Measurements from ENCODE around the gene LCORL. TPM values are rescaled to one million over a fixed set of nuclear protein-coding genes. Genes with fewer than 3 reads are reported as not detected.

The LCORL gene
- total RNA-seq, 1 experiment from 2014 or later: 18.0 TPM

DNA sequence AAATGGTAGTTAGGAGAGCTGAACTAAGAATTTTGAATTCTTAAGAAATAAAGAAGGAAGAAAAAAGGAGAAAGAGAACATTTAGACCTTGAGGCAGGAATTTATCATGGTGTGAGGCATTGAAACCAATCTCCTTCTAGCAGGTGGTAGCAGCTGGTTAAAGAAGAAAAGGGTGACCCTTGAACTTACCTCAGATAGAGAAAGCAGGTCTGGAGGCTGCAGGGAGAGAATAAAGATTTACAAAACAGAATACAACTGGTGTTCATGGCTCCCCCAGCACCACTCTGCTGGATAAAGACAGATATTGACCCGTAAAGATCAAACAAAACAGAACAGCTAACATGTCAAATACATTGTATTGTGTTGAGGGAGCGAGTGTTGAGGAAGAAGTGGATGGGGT lies 154.7 kb downstream of the LCORL start:
- H2AFZ ChIP-seq (ENCODE audit: low read depth, low read length, poor library complexity, severe bottlenecking): no peak overlapping the region
- H3K9ac ChIP-seq (ENCODE audit: low read length): no peak overlapping the region
- no peaks in the 10 kb centered on the region for H3K9me2 ChIP-seq (ENCODE audit: insufficient read depth)
- ChIA-PET CTCF (no interaction called here), RAD21 (ENCODE audit: low non-redundant PET in 1 of 2, low total read pairs in 2 of 2, uncharacterized antibody in 2 of 2, unreplicated experiment in 2 of 2) (no interaction called here), POLR2A (no interaction called here)
- H3K27ac ChIP-seq (ENCODE audit: low read depth, low read length): no peak overlapping the region
- no peak for ATAC-seq
- no peak for DNase-seq (ENCODE audit: low read depth, low spot score)
- TF ChIP-seq, protein P1, sequence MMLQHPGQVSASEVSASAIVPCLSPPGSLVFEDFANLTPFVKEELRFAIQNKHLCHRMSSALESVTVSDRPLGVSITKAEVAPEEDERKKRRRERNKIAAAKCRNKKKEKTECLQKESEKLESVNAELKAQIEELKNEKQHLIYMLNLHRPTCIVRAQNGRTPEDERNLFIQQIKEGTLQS (IDR thresholded peaks at IDR 0.05): no peak
- TF ChIP-seq ZNF274 (IDR thresholded peaks at IDR 0.05; ENCODE audit: low read depth, low read length): no peak
- TF ChIP-seq YY1 (IDR thresholded peaks at IDR 0.05; ENCODE audit: extremely low read depth, insufficient replicate concordance, low read depth, low read length): no peak
- TF ChIP-seq EZH2phosphoT487 (IDR thresholded peaks at IDR 0.05; ENCODE audit: borderline replicate concordance): no peak
- TF ChIP-seq, protein P2, sequence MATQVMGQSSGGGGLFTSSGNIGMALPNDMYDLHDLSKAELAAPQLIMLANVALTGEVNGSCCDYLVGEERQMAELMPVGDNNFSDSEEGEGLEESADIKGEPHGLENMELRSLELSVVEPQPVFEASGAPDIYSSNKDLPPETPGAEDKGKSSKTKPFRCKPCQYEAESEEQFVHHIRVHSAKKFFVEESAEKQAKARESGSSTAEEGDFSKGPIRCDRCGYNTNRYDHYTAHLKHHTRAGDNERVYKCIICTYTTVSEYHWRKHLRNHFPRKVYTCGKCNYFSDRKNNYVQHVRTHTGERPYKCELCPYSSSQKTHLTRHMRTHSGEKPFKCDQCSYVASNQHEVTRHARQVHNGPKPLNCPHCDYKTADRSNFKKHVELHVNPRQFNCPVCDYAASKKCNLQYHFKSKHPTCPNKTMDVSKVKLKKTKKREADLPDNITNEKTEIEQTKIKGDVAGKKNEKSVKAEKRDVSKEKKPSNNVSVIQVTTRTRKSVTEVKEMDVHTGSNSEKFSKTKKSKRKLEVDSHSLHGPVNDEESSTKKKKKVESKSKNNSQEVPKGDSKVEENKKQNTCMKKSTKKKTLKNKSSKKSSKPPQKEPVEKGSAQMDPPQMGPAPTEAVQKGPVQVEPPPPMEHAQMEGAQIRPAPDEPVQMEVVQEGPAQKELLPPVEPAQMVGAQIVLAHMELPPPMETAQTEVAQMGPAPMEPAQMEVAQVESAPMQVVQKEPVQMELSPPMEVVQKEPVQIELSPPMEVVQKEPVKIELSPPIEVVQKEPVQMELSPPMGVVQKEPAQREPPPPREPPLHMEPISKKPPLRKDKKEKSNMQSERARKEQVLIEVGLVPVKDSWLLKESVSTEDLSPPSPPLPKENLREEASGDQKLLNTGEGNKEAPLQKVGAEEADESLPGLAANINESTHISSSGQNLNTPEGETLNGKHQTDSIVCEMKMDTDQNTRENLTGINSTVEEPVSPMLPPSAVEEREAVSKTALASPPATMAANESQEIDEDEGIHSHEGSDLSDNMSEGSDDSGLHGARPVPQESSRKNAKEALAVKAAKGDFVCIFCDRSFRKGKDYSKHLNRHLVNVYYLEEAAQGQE (IDR thresholded peaks at IDR 0.05; ENCODE audit: low read depth): no peak
- TF ChIP-seq SRF (IDR thresholded peaks at IDR 0.05; ENCODE audit: low read depth): no peak
- TF ChIP-seq, protein P3, sequence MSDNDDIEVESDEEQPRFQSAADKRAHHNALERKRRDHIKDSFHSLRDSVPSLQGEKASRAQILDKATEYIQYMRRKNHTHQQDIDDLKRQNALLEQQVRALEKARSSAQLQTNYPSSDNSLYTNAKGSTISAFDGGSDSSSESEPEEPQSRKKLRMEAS (IDR thresholded peaks at IDR 0.05): no peak
- no peak for TF ChIP-seq TCF7L2 (IDR thresholded peaks at IDR 0.05; ENCODE audit: borderline replicate concordance, extremely low read depth, insufficient read depth, insufficient read length)
- TF ChIP-seq CBX3 (IDR thresholded peaks at IDR 0.05; ENCODE audit: low read depth): no peak
- TF ChIP-seq, protein P4, sequence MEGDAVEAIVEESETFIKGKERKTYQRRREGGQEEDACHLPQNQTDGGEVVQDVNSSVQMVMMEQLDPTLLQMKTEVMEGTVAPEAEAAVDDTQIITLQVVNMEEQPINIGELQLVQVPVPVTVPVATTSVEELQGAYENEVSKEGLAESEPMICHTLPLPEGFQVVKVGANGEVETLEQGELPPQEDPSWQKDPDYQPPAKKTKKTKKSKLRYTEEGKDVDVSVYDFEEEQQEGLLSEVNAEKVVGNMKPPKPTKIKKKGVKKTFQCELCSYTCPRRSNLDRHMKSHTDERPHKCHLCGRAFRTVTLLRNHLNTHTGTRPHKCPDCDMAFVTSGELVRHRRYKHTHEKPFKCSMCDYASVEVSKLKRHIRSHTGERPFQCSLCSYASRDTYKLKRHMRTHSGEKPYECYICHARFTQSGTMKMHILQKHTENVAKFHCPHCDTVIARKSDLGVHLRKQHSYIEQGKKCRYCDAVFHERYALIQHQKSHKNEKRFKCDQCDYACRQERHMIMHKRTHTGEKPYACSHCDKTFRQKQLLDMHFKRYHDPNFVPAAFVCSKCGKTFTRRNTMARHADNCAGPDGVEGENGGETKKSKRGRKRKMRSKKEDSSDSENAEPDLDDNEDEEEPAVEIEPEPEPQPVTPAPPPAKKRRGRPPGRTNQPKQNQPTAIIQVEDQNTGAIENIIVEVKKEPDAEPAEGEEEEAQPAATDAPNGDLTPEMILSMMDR (IDR thresholded peaks at IDR 0.05 in 2 of 3, conservative IDR thresholded peaks at IDR 0.05 in 1 of 3; ENCODE audit: borderline replicate concordance in 1 of 3, insufficient read depth in 1 of 3, low read depth in 2 of 3, low read length in 2 of 3): no peak
- TF ChIP-seq ELF1 (IDR thresholded peaks at IDR 0.05; ENCODE audit: borderline replicate concordance, low read depth): no peak
- TF ChIP-seq POLR2A (IDR thresholded peaks at IDR 0.05; ENCODE audit: borderline replicate concordance, extremely low read depth, insufficient read depth, insufficient read length): no peak
- TF ChIP-seq EGR1 (IDR thresholded peaks at IDR 0.05; ENCODE audit: low read depth): no peak
- no peak for TF ChIP-seq POLR2AphosphoS5 (IDR thresholded peaks at IDR 0.05; ENCODE audit: low read depth, low read length)
- no peak for TF ChIP-seq RAD21 (IDR thresholded peaks at IDR 0.05; ENCODE audit: low read depth)
- TF ChIP-seq SIN3A (IDR thresholded peaks at IDR 0.05; ENCODE audit: low read depth): no peak
- no peak for TF ChIP-seq ZFX (IDR thresholded peaks at IDR 0.05)
- TF ChIP-seq CEBPB (IDR thresholded peaks at IDR 0.05; ENCODE audit: low read depth): no peak
- no peaks in the 10 kb centered on the region for H4K20me1 ChIP-seq (ENCODE audit: insufficient read depth)
- H3K4me2 ChIP-seq (ENCODE audit: low read length): no peak overlapping the region
- no peaks in the 10 kb centered on the region for H3K4me1 ChIP-seq (ENCODE audit: control insufficient read depth in 1 of 2, insufficient read depth in 2 of 2, low read length in 2 of 2)
- no peaks in the 10 kb centered on the region for H3K27me3 ChIP-seq (ENCODE audit: insufficient read depth, low read length)
- intact Hi-C loops (cut with micrococcal nuclease): no loop called here
- no peaks in the 10 kb centered on the region for H3K79me2 ChIP-seq (ENCODE audit: insufficient read depth, low read length)
- H3K4me3 ChIP-seq (replicated peaks in 1 of 2; ENCODE audit: low read depth in 1 of 2, low read length in 2 of 2): no peak overlapping the region
- H3K36me3 ChIP-seq (ENCODE audit: control insufficient read depth in 1 of 2, insufficient read depth in 2 of 2, low read length in 2 of 2): no peaks in the 10 kb centered on the region
- H3K9me3 ChIP-seq (ENCODE audit: control insufficient read depth in 1 of 2, insufficient read depth in 1 of 2, low read depth in 1 of 2, low read length in 2 of 2): no peaks in the 10 kb centered on the region
- no TSS peak for BruUV-seq (replicated peaks)

All from HCT116 (cell line).